Spleen (tissue), 11 donors: ENCODE measurements around the gene DRD3. TPM values are rescaled to one million over a fixed set of nuclear protein-coding genes. Genes with fewer than 3 reads are reported as not detected.
A peak's percentile ranks its signal among the peaks of the same experiment; 100 is the strongest.

Experiments used
- DNase-seq: peaks from one replicate; pipeline ENCODE4 v3.0.0-alpha.2; 2020
- H3K27ac ChIP-seq, 8 donors: fragments of 200-600 bp; sonication (generic) in 7 of 8; 1 replicate in 4 of 8; 2 replicates in 4 of 8; pipeline versions ENCODE4 v1.5.0 to v1.8.0; 2016 to 2021; ENCODE audit warnings: inconsistent platforms in 4 of 8, mild to moderate bottlenecking in 4 of 8, moderate library complexity in 1 of 8
- H3K27me3 ChIP-seq, 7 donors: fragments of 200-600 bp; sonication (generic) in 6 of 7; replicated peaks in 1 of 7; 1 replicate in 4 of 7; 2 replicates in 3 of 7; pipeline versions ENCODE4 v1.5.0 to v1.8.0; 2016 to 2021; ENCODE audit warnings: inconsistent platforms in 3 of 7, mild to moderate bottlenecking in 1 of 7
- H3K36me3 ChIP-seq, 6 donors: fragments of 200-600 bp; sonication (generic) in 5 of 6; 1 replicate in 4 of 6; 2 replicates in 2 of 6; pipeline versions ENCODE4 v1.5.0 to v1.8.0; 2016 to 2021; ENCODE audit warnings: inconsistent platforms in 2 of 6
- H3K4me1 ChIP-seq, 6 donors: fragments of 200-600 bp; sonication (generic) in 5 of 6; 1 replicate in 3 of 6; 2 replicates in 3 of 6; pipeline versions ENCODE4 v1.5.0 to v1.8.0; 2016 to 2021; ENCODE audit warnings: inconsistent platforms in 3 of 6
- H3K4me3 ChIP-seq, 8 donors: fragments of 200-600 bp; sonication (generic) in 7 of 8; 1 replicate in 4 of 8; 2 replicates in 4 of 8; pipeline versions ENCODE4 v1.5.0 to v1.8.0; 2016 to 2021; ENCODE audit warnings: inconsistent platforms in 4 of 8, mild to moderate bottlenecking in 4 of 8, moderate library complexity in 2 of 8
- H3K9me3 ChIP-seq, 8 donors: fragments of 200-600 bp; sonication (generic) in 7 of 8; 1 replicate in 4 of 8; 2 replicates in 4 of 8; pipeline versions ENCODE4 v1.5.0 to v1.8.0; 2016 to 2021; ENCODE audit warnings: inconsistent platforms in 4 of 8
- CTCF ChIP-seq, 11 experiments: fragments of 200-600 bp in 7 of 11; fragments of 450-650 bp in 4 of 11; sonication (generic) in 4 of 11; IDR thresholded peaks in 8 of 11; conservative IDR thresholded peaks in 3 of 11; 1 replicate in 7 of 11; 2 replicates in 4 of 11; pipeline versions ENCODE4 v1.4.0 to v1.8.0; 2016 to 2021; ENCODE audit warnings: antibody characterized with exemption in 11 of 11, inconsistent platforms in 4 of 11, mild to moderate bottlenecking in 1 of 11
- POLR2A ChIP-seq, 3 donors: fragments of 450-650 bp; IDR thresholded peaks; one replicate each; pipeline ENCODE4 v1.5.1; 2017; ENCODE audit warnings: antibody characterized with exemption in 3 of 3, mild to moderate bottlenecking in 1 of 3
- POLR2AphosphoS5 ChIP-seq, 3 donors: sonication (generic); formaldehyde crosslinking; IDR thresholded peaks; one replicate each; pipeline ENCODE4 v1.5.1; 2017; ENCODE audit warnings: antibody characterized with exemption in 3 of 3
- WGBS, 5 donors: extraction: QIAGEN DNeasy Blood & Tissue Kit in 3 of 5; methylation state at CpG; one replicate each; pipeline versions ENCODE4 v1.1.5 to v1.1.7; 2013 to 2018; 5-methylcytosine and 5-hydroxymethylcytosine counted together
- intact Hi-C: fragments of 100-400 bp; cut with DNase I; formaldehyde crosslinking; loops from one replicate; pipeline ENCODE4 v1.15.0; 2023; ENCODE audit warnings: low total_unique reads
- polyA plus RNA-seq, 3 donors: library from polyadenylated mRNA; stranded (reverse); fragments of 200-250 nt; gene quantifications; one replicate each; pipeline ENCODE4 v1.2.1, GENCODE V29; 2013
- total RNA-seq, 7 donors: library from RNA; depleted of rRNA in 3 of 7; stranded (reverse); fragments of >200 nt in 3 of 7; fragmentation: NEBNext Ultra II Directional in 4 of 7; extraction: Animal tissue kit (Norgen Biotek cat#: 25700) in 4 of 7; gene quantifications; one replicate each; pipeline versions ENCODE4 v1.1.0 to v1.2.1, GENCODE V29; 2016 to 2021
- donor health status: healthy with polysubstance abuse.
- donor health status: DM: no; HTN: no; CAD: no; lungs with moderate emphysema.
- donor health status: DM: no; HTN: no; CAD: no.
- donor health status: Bipolar disorder and iron deficiency.
- donor health status: healthy.
- donor health status: DM: no; HTN: no; CAD: no.
- donor health status: DM: yes; HTN: yes; CAD: no.

The DRD3 gene
- total and polyA plus RNA-seq, 10 donors = 0.30 TPM; not detected in 9

GRCh38 chr3:114192136-114192535 lies 13.3 kb upstream of the DRD3 start:
- H3K27ac ChIP-seq = no peak overlapping the region
- intact Hi-C loops = no loop called here
- no peak for DNase-seq

GRCh38 chr3:114186501-114186900 lies 7.6 kb upstream of the DRD3 start:
- Histone ChIP-seq H3K27ac (no peak overlapping the region), H3K4me1 (no peaks in the 10 kb centered on the region), H3K27me3 (no peaks in the 10 kb centered on the region), H3K9me3 (peaks cover 0 to 26% (median 22%) of the 10 kb centered on the region in 8 donors), H3K36me3 (no peaks in the 10 kb centered on the region), H3K4me3 (no peak overlapping the region)
- intact Hi-C loops = no loop called here
- no peak for DNase-seq
- no peak for TF ChIP-seq CTCF (IDR thresholded peaks at IDR 0.05 in 8 of 11, conservative IDR thresholded peaks at IDR 0.05 in 3 of 11)
- no peak for TF ChIP-seq POLR2AphosphoS5 (IDR thresholded peaks at IDR 0.05)
- TF ChIP-seq POLR2A (IDR thresholded peaks at IDR 0.05) = no peak

More at GRCh38 chr3:114192136-114192535, 13.3 kb upstream of the DRD3 start:
- Histone ChIP-seq H3K27me3 (no peaks in the 10 kb centered on the region), H3K4me3 (no peak overlapping the region), H3K4me1 (no peaks in the 10 kb centered on the region), H3K36me3 (no peaks in the 10 kb centered on the region), H3K9me3 (no peaks in the 10 kb centered on the region)
- TF ChIP-seq POLR2A (IDR thresholded peaks at IDR 0.05) (no peak), CTCF (IDR thresholded peaks at IDR 0.05 in 8 of 11, conservative IDR thresholded peaks at IDR 0.05 in 3 of 11) (no peak), POLR2AphosphoS5 (IDR thresholded peaks at IDR 0.05) (no peak)

- H3K9me3 ChIP-seq = peaks cover 0 to 7% (median 5%) of the 10 kb centered on the region in 8 donors
- DNase-seq = no peak
- H3K27ac ChIP-seq = no peak overlapping the region
- H3K27me3 ChIP-seq = no peaks in the 10 kb centered on the region
- TF ChIP-seq POLR2AphosphoS5 (IDR thresholded peaks at IDR 0.05) = no peak
- TF ChIP-seq CTCF (IDR thresholded peaks at IDR 0.05 in 8 of 11, conservative IDR thresholded peaks at IDR 0.05 in 3 of 11) = peak in 7 of 11 experiments; percentile 13 to 35 (median 20)
- intact Hi-C loops = no loop called here
- H3K4me3 ChIP-seq = no peak overlapping the region
- 18 to 33% (median 32%) methylated on average over 2 of the region's 2 CpGs for WGBS, 5 donors
- H3K4me1 ChIP-seq = no peaks in the 10 kb centered on the region
- no peaks in the 10 kb centered on the region for H3K36me3 ChIP-seq
These were observed 723 bp upstream of the DRD3 start for GRCh38 chr3:114179575-114179974.

- Histone ChIP-seq H3K27me3 (no peaks in the 10 kb centered on the region), H3K27ac (no peak overlapping the region), H3K9me3 (no peaks in the 10 kb centered on the region), H3K4me3 (no peak overlapping the region), H3K4me1 (no peaks in the 10 kb centered on the region), H3K36me3 (no peaks in the 10 kb centered on the region)
- TF ChIP-seq POLR2AphosphoS5 (IDR thresholded peaks at IDR 0.05) (no peak), CTCF (IDR thresholded peaks at IDR 0.05 in 8 of 11, conservative IDR thresholded peaks at IDR 0.05 in 3 of 11) (no peak), POLR2A (IDR thresholded peaks at IDR 0.05) (no peak)
- no peak for DNase-seq
- intact Hi-C loops = no loop called here
These were observed 2.0 kb downstream of the DRD3 start for GRCh38 chr3:114176890-114177289.
